HG03135 (cell line): ENCODE measurements around the gene KCNJ10.
A peak's percentile ranks its signal among the peaks of the same experiment; 100 is the strongest.

Experiments
- ATAC-seq: cut with Tn5 transposase; IDR thresholded peaks from one replicate; pipeline ENCODE4 v1.9.1; 2021; ENCODE audit warnings: mild to moderate bottlenecking, moderate library complexity; ENCODE audit not compliant: unreplicated experiment

The KCNJ10 gene

DNA sequence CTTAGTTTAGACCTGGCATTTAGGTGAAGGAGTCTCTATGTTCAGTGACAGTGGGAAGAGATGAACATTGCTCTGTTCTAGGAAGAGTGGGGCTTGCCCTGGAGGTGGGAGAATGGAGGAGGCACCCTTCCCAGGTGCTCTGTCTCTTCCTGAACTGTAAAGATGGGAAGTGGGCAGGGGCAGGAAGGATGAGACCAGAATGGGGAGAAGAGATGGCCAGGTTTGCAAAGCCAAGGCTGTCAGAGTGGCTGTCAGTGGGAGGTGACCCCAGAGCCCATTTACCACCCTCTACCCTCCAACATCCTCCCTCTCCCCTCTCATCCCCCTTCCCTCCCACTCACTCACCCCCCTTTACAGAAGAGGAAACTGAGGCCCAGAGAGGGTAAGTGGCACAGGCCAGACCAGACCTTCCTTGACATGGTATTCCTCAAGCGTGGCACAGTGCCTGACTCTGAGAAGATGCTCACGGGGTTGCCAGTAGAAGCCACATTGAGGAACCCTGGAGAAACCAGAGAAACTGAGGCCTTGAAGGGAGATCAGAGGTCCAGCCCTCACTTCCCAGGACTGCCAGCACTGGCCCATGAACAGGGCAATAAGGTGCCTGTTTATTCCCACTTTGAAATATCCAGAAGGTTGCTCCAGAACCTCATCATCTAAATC lies 29.9 kb upstream of the KCNJ10 start:
- ATAC-seq = no peak

DNA sequence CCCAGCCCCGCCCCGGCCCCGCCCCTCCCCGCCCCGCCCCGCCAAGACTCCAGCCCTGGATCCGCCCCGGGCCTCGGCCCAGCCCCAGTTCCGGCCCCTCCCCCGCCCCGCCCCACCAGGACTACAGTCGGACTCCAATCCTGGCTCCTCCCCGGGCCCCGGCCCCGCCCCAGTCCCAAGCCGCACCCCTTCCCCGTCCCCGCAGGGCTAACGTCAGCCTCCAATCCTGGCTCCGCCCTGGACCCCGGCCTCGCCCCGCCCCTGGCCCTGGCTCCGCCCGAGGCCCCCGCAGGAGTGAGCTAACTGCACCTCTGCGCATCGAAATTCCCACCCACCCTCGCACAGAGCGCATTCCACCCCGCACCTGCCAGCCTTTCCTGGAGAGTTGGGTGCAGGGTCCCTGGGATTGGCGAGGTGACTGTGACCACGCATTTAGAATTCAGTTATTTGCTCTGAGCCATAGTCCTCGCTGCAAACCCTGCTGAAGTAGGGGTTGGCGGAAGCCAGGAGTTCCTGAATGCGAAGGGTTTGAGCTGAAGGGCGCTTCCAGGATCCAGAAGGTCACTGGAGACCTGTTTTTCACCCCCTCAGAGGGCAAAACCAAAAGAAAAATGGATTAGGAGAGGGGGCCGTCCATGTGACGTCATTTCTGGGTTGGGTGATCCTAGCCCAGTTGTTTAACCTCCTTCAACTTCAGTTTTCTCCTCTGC lies 29.0 kb upstream of the KCNJ10 start:
- peak; percentile 84 for ATAC-seq

DNA sequence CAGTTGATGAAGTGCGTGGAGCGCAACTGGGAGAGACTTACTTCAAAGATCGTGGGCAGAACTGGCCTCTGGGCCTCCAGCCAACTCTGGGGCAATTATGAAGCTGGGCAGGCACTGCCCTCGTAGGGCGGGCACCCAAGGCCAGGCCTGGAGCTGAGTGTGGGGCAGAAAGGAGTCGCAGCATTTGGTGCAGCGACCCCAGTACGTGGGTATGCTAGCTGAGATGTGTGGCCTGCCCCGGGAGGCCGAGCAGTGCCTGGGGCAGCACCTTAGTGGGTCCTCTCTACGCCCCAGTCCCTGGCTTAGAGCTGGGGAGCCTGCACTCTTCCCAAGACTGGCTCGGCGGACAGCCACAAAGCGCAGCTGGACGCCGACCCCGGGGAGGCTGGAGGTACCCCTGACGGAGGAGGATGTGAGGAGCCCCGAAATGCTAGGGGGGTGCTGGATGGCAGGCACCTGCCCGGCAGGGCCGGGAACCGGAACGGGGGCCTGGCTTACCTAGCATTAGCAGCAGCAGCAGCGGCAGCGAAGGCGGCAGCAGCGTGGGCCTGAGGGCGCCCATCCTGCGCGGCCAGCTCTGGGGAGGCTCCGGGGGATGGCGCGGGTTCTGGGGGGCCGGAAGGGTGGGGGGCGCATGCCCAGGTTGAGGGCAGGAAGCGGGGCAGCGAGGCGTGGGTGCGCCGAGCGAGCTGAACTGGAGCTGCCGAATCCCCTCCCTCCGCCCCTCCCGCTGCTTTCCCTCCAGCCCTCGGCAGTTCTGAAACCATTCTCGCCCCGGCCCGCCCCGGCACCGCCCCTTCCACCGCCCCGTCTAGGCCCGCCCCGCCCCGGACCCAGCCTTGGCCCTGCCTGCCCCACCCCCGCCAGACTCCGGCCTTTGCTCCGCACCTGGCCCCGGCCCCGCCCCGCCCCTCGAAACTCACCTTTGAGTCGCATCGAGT lies 28.2 kb upstream of the KCNJ10 start, which contains the start of gene IGSF8:
IGSF8 (minus strand) TSS at position 709 of the 941 bp plus-strand sequence; CDS start at position 562, 147 bp downstream.
- ATAC-seq = peak; percentile 37

DNA sequence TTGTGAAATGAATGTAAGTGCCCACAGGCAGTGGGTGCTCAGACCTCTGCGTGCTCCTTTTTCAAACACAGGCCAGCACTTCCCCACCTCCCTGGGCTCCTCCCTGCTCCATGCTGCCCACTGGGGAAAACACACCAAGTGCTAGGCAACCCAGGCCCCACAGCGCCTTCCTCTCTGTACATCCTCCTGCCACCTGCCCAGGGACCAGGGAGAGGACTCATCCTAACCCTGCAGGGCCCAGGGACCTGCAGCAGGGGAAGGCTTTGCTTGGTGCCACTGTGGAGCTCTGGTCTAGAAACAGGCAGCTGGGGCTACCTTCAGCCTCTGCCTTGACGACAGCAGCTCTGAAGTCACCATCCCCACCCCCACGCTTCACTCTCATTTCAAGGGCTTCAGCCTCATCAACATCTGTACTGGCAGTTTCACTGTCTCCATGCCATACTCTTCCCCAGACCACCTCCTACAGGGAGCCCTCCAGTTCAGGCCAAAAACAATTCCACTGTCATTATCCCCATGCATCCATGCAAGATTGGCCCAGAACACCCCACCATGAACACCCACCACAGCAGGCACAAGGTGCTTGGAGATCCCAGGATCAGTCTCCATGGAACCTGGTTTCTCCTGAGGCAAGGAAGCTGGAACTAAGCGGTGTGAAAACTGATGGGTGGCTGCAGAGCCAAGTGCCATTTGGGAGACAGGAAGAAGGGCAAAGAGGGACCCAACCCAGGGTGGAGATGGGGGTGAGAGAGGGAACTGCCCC lies 27.4 kb upstream of the KCNJ10 start:
- ATAC-seq = no peak

DNA sequence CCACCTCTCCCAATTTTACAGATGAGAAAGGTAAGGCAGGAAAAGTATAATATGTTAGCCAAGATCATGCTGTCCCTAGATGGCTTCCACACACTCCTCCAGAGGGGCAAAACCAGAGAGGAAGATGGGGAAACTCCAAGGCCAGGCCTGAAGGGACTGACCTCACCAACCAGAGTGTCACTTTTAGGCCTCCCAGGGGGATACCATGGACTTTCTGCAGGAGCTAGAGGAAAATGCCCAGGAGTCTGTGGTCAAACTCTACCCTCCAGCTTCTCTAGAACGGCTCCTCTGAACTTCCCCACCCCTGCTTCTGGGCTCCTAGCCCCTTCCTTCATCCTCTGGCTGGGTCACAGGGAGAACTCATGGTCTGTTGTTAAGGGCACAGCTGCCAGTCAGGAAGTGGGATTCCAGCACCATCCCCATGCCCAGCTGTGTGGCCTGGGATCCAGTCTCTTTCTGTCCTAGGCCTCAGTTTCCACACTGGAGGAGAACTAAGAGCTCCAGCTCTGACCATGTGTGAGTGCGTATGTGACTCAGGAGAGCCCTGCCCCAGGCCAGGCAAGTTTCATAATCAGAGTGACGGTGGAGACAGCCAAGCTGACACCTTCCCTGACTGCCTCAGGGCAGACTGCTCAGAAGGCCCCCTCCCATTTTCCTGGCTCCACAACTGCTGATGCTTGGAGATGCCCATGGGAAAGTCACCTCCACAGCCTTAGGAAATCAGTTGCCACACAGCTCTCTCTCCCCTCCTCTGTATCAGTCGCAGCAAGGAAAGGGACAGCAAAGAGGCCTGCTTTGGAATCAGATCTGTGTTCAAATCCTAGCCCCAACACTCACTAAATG lies 26.5 kb upstream of the KCNJ10 start:
- no peak for ATAC-seq

DNA sequence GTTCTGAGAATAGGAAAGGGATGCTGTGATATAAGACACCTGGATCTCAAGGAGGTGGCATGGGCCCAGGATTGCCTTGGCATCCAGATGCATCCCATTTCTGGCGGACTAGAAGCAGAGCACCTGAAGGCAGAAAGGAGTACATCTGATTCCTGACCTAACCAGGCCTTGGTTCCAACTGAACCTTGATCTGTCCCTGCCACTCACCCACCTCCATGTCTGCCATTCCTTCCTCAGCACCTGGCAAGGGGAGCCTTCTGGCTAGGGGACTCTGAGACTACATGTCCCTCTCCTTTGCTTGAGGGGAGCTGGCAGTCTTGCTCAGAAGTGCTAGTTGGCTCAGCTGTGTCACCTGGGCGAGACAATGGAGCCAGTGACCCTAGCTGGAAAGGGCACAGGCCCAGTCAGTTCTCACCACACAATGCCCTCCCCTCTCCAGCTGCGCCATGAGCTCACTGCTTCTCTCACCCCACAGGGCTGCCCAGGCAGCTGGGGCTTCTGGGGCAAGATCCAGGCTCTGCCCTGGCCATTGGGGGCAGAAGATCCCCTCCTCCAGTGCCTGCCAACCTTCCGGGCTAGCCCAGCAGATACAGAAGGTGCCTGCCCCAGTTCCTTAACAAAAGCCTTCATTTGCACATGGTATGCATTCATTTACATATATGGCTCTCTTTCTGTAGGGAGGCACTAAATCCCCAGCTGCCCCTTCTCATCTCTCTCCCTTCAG lies 25.6 kb upstream of the KCNJ10 start:
- ATAC-seq = no peak

DNA sequence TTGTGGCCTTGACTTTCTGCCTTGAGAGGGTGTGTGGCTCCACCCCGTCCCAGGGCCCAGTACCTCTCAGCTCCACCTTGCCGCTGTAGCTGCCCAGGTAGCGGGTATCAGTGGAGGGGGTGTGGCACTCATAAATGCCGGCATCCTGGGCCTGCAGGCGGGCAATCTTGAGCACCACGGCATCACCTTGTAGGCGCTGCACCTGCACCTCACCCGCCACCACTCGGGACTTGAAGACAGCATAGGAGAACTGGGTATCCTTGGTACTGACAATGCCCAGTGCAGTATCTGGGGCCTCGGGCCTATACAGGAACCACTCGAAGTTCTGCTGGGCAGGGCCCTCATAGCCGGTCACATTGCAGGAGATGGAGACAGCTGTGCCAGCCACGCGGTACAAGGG lies 24.8 kb upstream of the KCNJ10 start:
- no peak for ATAC-seq

DNA sequence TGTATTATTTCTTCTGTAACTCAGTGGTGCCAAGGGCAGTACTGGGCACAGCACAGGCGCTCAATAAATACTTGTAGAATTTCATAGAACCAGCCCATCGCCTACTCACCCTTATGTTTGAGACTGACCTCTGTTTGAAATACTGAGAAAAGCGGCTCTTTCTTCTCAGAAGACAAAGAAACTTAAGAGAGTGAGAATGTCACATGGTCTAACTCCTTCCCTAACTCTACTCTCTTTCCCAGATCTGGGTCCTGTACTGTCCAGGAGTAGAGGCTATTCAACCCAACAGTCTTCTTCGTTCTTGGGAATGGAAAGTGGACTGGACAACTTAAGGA lies 24.3 kb upstream of the KCNJ10 start:
- no peak for ATAC-seq

DNA sequence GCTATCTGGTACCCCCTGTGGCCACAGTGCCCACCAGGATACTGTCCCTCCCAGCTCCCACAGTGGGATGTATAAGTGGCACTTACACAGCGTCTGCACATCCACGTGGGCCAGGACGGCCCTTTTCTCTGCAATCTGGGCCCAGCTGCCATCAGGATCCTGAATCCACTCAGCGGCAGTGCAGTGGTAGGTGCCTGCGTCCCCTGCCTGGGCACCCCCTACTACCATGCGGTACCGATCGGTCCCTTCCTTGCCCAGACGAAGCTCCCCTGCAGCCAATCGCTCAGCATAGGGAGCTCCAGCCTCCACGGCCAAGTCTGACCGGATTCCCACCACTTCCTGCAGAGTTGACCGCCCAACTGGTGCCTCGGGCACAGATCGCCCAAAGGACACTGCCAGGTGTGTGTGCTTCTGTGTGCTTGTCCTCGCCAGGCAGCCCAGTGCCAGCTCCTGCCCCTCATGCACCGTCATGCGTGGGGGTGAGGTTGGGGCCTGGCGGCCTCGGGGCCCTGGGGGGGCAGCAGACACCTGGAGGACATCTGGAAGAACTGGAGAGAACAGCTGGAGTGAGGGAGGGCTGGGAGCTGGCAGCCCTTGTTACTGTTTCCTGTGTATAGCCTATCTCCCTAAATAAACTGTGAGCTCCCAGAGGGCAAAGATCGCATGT lies 23.8 kb upstream of the KCNJ10 start:
- ATAC-seq = no peak

DNA sequence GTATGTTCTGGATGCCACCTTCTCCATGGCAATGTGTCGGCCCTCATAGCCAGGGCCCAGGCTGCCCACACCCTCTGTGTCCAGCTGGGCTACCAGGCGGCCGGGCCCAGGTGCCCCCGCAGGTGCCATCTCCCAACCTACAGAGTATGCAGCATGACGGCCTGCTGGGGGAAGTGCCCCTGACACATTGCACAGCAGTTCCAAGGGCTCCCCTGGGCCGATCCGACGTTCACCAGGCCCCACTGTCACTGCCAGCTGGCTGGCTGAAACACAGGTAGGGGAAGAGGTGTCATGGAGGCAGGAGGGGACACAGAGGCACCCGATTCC lies 23.1 kb upstream of the KCNJ10 start:
- ATAC-seq = no peak

DNA sequence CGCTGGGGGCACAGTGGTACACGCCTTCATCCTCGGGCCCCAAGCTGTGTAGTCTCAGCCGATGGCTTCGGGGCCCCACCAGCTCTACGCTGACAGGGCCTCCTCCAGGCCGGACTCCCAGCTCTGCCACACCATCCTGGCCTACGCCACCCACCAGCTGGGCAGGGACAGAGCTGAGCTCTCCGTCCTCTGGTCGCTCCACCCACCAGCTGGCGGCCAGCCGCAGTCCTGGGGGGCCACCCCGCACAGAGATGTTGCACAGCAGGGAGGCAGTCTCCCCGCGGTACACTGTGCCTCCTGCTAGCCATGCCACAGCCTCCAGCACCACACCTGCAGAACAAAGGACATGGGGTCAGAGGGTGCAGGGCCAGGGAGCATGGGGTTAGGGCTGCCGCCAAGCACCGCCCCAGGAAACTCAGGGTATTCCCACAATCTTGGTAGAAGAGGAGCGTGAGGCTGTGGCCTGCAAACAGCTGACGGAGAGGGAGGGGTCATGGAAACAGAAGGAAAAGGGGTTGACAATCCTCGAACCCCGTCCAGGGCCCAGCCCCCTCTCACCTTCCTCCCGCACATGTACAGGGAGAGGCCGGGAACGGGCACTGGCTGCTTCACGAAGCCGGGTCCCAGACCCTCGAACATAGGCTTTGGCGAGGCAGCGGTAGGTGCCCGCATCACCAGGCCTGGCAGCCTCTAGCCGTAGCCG lies 22.6 kb upstream of the KCNJ10 start:
- ATAC-seq = no peak

DNA sequence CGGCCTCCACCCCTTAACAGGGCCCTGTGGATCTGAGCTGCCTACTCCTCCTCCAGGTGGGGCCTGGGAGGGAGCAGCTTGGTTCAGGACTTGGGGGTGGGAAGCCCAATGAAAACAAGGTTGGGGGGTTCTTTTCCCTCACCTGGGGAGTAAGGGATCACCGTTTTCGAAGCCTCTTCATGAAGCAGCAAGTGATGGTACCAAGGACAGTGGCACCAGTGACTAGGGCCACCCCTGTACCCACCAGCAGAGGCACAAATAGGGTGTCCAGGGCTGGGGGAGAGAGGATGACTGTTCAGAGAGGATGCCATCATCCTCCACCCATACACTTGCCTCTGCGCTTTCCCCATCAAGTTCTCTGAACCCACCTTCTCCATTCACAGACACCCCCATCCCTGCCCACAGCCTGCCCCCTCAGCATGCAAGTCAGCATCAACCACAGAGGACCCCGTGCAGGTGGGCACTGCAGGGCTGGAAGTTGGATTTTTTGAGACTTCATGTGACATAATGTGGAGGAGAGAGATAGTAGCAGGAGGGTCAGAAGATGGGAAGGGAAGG lies 21.8 kb upstream of the KCNJ10 start:
- ATAC-seq = no peak

DNA sequence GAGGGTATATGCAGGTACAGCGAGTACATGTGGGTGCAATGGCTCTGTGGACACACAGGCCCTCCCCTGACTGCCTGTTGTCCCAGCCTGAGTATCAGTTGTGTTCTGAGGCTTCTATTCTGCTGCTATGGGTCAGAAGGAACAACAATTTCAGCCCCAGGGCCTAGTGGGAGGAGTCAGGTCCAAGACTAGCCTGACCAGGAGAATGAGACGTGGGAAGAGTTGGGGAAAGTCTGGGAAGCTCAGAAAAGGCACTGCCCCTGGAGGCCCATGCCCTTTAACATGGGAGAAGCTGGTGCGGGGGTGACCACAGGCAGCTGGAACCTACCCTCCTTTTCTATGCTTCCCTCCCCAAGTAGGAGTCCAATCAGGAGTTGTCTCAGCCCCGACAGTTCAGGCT lies 20.8 kb upstream of the KCNJ10 start:
- ATAC-seq = no peak

DNA sequence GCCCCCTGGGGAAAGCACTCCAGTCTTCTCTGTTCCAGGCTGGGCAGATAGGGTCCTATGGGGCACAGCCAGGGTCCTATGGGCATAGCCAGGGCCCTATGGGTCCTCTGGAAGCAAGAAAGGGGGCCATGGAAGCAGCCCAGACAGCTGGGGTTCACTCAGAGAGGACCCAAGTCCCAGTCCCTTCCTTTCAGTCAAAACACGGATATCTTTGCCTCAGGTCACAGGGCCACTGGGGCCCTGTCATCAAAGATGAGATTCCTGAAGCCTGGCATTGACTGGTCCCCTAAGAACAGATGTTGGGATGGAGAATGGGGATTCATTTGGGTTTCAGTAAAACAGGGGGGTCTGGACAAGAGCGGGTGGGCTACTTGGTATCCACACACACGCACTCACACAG lies 19.9 kb upstream of the KCNJ10 start:
- ATAC-seq = no peak

DNA sequence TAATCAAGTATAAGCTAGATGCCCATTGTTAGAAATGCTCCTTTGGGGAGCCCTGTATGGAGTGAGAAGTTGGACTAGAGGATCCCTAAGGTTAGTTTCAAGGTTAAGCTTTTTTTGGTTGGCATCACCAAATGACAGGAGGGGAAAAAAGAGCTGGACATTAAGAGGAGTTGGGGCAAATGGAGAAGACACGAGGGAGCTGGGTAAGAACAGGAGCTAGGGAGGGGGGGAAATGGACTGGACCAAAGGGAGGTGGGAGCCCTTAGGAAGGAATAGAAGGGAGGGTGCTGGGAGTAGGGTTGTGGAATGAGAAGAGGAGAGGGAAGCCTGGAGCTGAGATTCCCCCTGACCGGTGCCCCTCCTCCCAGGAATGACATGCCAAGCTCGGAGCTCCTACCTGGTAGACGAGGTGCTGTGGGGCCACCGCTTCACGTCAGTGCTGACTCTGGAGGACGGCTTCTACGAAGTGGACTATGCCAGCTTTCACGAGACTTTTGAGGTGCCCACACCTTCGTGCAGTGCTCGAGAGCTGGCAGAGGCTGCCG lies 17.2 kb upstream of the KCNJ10 start:
- no peak for ATAC-seq

DNA sequence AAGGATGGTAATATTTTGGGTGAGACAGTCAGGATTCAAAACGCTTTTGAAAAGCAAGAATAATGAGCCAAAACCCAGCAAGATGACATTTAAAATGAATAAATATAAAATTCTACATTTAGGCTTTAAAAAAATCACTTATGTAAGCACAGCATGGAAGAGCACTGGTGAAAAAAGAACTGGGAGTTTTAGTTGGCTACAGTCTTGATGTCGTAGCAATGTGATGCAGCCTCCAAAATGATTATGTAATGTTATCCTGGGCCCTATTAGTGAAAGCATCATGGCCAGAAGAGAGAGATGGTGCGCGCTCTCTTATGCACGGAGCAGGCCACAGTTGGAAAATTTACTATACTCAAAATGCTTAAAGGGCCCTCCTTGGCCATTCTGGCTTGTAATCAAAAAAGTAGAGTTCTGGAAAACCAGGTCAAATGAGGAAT lies 16.5 kb upstream of the KCNJ10 start:
- ATAC-seq = no peak

DNA sequence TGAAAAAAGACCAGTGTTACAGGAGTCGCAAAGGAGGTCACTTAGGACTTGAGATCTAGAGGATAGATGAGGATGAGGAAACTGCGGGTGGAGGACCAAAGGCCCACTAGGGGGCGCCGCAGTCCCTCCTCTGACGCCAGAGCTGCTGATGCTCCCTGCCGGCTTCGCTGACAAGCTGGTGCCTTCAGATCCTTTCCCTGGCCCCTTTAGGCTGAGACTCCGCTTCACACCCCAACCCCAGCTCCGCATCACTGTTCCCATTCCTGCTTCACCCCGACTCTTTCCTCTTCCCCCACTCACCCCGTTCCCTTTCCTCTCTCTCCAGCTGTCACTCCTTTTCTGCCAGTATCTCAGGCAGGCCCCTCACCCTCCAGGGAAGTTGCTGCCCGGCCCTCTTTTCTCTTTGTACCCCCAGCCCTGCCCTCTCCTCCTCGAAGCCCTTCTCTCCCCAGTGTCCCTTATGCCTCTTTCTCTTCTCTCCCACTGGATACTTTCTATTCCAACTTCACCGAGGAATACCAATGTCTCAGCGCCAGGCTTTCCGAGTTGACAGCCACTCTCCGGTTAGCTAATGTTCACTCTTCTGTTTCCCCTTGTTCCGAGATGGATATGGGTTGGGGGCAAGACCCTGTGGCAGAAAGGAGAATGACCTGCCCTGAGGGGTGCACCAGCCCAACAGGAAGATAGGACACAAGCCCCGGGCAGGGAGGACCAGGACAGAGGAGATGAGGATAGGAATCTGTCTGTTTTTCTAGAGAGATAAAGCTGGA lies 15.9 kb upstream of the KCNJ10 start:
- ATAC-seq = no peak
